ENCODE measurements around the gene LHFPL2. TPM values are rescaled to one million over a fixed set of nuclear protein-coding genes. Genes with fewer than 3 reads are reported as not detected.
A peak's percentile ranks its signal among the peaks of the same experiment; 100 is the strongest.

Gene LHFPL2
- total RNA-seq, 4 donors from 2014 or later, result 14.7 to 127 (median 28.0) TPM

- no peaks in the 10 kb centered on the region for H3K27me3 ChIP-seq
- H3K36me3 ChIP-seq, result no peaks in the 10 kb centered on the region
- no peaks in the 10 kb centered on the region for H3K9me3 ChIP-seq
- H3K4me1 ChIP-seq, result no peaks in the 10 kb centered on the region
- TF ChIP-seq CTCF (IDR thresholded peaks at IDR 0.05) (no peak), POLR2A (IDR thresholded peaks at IDR 0.05) (no peak)
- DNase-seq, result no peak
- no peak overlapping the region for H3K4me3 ChIP-seq
- no peak overlapping the region for H3K27ac ChIP-seq
- intact Hi-C loops (cut with DNase I; ENCODE audit: low total_unique reads), result no loop called here
Observed at GRCh38 chr5:78653681-78654366, 5.3 kb upstream of the LHFPL2 start.

- H3K4me1 ChIP-seq, result no peaks in the 10 kb centered on the region
- DNase-seq, result no peak
- intact Hi-C loops (cut with DNase I; ENCODE audit: low total_unique reads), result no loop called here
- H3K27ac ChIP-seq, result no peak overlapping the region
- H3K9me3 ChIP-seq, result no peaks in the 10 kb centered on the region
- no peak overlapping the region for H3K4me3 ChIP-seq
- no peaks in the 10 kb centered on the region for H3K36me3 ChIP-seq
- H3K27me3 ChIP-seq, result no peaks in the 10 kb centered on the region
- TF ChIP-seq POLR2A (IDR thresholded peaks at IDR 0.05), result no peak
- TF ChIP-seq CTCF (IDR thresholded peaks at IDR 0.05), result no peak
Observed at GRCh38 chr5:78653031-78653430, 4.5 kb upstream of the LHFPL2 start.

- no peaks in the 10 kb centered on the region for H3K36me3 ChIP-seq
- TF ChIP-seq CTCF (IDR thresholded peaks at IDR 0.05) (no peak), POLR2A (IDR thresholded peaks at IDR 0.05) (no peak)
- DNase-seq, result no peak
- no peak overlapping the region for H3K27ac ChIP-seq
- H3K4me1 ChIP-seq, result peaks cover 0 to 6% of the 10 kb centered on the region in 2 donors
- no peaks in the 10 kb centered on the region for H3K27me3 ChIP-seq
- H3K9me3 ChIP-seq, result no peaks in the 10 kb centered on the region
- intact Hi-C loops (cut with DNase I; ENCODE audit: low total_unique reads), result no loop called here
- H3K4me3 ChIP-seq, result no peak overlapping the region
Observed at GRCh38 chr5:78651468-78651867, 2.9 kb upstream of the LHFPL2 start.

DNA sequence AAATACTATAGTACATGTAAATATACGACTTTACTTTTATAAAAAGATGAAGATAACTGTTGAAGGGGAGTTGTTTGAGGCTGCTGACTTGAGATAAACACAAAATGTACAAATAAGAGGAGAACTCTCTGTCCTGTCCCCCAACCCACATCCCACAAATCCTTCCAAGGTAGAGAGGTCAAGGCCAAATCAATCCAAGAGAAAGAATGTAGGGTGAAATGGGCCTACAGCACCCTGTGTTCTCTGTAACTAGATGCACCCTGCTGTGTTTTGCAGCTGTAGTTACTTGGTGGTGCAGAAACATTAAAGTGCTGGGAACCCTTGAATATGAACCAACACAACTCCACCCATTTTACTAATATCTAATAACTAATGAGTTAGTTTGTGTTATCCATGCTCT is 2.0 kb upstream of the LHFPL2 start:
- Histone ChIP-seq H3K36me3 (no peaks in the 10 kb centered on the region), H3K4me1 (peaks cover 3 to 10% of the 10 kb centered on the region in 2 donors), H3K27me3 (no peaks in the 10 kb centered on the region), H3K9me3 (no peaks in the 10 kb centered on the region), H3K4me3 (no peak overlapping the region), H3K27ac (no peak overlapping the region)
- TF ChIP-seq POLR2A (IDR thresholded peaks at IDR 0.05) (no peak), CTCF (IDR thresholded peaks at IDR 0.05) (no peak)
- DNase-seq, result no peak
- intact Hi-C loops (cut with DNase I; ENCODE audit: low total_unique reads), result no loop called here

DNA sequence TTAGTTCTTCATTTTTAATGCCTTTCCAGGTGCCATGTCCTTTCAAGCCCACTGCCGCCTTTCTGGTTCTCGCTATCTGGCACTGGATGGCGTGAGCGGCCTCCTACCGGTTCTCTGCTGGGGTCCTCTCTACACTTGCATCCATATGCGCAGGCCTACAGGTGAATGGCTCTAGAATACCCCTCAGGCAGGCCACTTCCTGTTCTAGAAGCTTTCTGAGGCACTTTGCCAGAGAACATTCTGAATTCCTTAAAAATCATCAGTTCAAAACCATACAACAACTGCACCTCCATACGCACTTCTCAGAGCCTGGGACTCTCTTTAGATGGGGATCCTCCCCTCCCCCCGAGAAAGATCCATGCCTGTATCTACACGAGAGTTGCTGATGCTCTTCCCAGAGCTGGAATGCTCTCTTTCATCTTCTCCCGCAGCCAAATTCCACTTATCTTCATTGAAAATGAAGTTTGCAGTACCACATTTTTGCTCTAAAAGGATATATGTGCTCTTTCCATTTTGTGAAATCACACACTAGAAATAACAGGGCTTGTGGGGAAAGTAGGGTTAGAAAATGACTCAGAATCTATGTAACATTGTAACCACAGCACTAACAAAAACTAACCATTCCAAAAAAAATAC is 1.4 kb upstream of the LHFPL2 start:
- Histone ChIP-seq H3K27ac (peak overlapping the region; percentile 98 to 100), H3K9me3 (no peaks in the 10 kb centered on the region), H3K4me1 (peaks cover 4 to 10% of the 10 kb centered on the region in 2 donors), H3K27me3 (no peaks in the 10 kb centered on the region), H3K36me3 (no peaks in the 10 kb centered on the region), H3K4me3 (no peak overlapping the region)
- DNase-seq, result no peak
- TF ChIP-seq POLR2A (IDR thresholded peaks at IDR 0.05) (no peak), CTCF (IDR thresholded peaks at IDR 0.05) (no peak)
- intact Hi-C loops (cut with DNase I; ENCODE audit: low total_unique reads), result loop anchor here (10.0 kb wide), 1 partner anchor 315 kb away; no protein-coding TSS in a partner anchor

Measured in uterus (tissue), 4 donors.